GM12892 (cell line): ENCODE results near the gene SPRY1.

Experiments used
- POLR2A ChIP-seq: IDR thresholded peaks from 2 replicates; pipeline ENCODE4 v1.6.1; 2011; ENCODE audit warnings: low read depth, low read length, control low read depth
- POLR2AphosphoS5 ChIP-seq: IDR thresholded peaks from 2 replicates; pipeline ENCODE4 v1.6.1; 2011; ENCODE audit warnings: low read depth, low read length, control low read depth

DNA sequence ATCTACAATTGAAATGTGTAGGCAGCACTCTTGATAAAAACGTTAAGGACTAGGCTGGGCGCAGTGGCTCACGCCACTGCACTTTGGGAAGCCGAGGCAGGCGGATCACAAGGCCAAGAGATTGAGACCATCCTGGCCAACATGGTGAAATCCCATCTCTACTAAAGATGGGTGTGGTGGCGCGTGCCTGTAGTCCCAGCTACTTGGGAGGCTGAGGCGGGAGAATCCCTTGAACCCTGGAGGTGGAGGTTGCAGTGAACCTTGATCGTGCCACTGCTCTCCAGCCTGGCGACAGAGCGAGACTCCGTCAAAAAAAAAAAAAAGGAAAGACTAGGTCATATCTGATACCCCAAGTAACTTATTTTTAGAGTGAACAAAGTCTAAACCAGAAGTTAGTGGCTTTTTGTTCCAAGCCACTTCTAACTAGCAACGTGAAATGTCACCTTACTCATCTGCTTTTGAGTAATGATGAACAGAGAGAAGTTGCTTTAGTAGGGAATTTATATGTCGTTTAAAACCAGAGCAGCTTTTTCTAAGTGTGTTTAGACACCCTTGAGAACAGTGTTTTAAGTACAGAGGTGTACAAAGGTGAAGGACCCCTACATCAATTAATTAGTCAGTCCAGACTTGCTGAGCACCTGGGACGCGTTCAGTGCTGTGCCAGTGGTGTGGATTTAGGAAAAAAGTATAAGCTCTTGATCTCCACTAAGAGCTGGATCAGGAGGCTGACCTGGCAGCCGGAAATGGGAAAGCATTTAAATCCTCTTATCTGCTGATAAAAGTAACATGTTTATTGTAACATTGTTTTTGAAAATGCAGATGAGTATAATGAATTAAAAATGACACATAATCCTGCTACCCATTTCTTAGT is 23.5 kb downstream of the SPRY1 start:
- TF ChIP-seq POLR2A (no peak), POLR2AphosphoS5 (no peak)
